Stromal cell of bone marrow (primary cell): Measurements from ENCODE around the gene ATP11C.
"Not testable (repeated sequence)": the region's sequence is repeated elsewhere in the genome, so short reads cannot be mapped to it uniquely, and the experiment has no call there.

Source experiments
- DNase-seq: peaks from one replicate; pipeline ENCODE4 v3.0.0-alpha.2; 2012; ENCODE audit warnings: low read depth

ATP11C gene

DNA sequence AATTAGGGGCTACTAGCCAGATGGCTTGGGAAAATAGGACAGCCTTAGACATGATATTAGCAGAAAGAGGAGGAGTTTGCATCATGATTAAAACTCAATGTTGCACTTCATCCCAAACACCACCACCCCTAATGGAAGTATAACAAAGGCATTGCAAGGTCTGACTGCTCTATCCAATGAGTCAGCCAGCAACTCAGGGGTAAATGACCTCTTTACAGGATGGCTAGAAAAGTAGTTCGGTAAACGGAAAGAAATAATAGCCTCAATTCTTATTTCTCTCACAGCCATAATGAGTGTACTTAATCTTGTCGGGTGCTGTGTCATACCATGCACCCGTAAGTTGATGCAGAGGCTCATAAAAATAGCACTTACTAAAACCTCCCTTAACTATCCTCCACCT, 76.0 kb downstream of the ATP11C start:
- DNase-seq, result not testable (repeated sequence)

GRCh38 chrX:139851730-139852129, 81.1 kb downstream of the ATP11C start:
- no peak for DNase-seq

DNA sequence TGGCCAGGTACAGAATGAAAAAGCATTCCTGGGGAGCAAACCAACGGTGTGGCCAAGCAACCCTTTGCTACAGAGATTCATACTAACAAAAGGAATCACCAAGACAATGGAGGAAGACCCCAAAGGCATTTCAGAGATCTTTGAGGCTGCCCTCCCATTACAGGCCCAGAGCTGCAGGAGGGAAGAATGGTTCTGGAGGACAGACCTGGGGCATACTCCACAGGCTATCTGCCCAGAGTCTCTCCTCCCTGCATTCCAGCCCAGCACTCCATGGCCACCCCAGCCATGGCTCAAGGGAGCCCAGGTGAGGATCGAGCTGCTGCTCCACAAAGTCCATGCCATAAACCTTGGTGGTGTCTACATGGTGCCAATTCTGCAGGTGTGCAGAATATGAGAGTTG, 81.9 kb downstream of the ATP11C start:
- DNase-seq, result no peak

- DNase-seq, result no peak
Measured at GRCh38 chrX:139844884-139845283, 88.0 kb downstream of the ATP11C start.

DNA sequence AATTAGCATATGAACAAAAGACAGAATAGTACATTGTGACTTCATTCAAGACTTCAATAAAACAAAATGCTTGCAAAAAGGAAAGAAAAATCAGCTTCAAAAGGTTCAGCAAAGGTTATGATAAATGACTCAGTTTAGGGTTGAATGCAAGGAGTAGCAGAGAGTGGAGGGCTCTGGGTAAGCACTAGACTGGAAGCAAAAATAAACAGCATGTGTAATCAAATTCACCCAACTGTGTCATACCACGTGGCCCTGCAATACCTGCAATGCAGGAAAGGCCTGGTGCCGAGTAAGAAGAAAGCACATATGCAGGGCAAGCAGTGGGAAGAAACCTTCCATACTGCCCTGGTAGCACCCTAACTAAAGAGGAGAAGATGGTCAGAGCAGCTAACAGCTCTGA, 88.7 kb downstream of the ATP11C start:
- DNase-seq, result no peak

- no peak for DNase-seq
Measured at GRCh38 chrX:139842326-139843185, 90.3 kb downstream of the ATP11C start.

GRCh38 chrX:139836335-139836734, 96.5 kb downstream of the ATP11C start:
- DNase-seq, result not testable (repeated sequence)

DNA sequence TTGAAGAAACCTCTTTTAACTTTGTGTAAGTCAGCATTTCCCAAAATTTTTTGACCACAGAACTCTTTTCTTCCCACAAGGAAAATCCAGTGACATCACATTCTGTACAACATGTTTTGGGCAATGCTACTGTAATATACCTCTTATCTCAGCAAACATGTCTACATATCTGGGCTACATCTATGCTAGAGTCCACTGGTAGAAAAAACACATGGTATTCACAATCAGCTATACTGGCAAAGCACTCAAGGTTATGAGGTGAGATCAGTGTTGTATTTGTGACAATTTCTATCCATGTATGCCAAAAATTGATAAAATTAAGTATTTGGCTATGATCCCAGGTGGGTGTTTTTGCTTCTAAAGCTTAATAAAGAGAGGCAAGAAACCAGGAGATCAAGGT, 98.0 kb downstream of the ATP11C start:
- no peak for DNase-seq

GRCh38 chrX:139832718-139833309, 100.0 kb downstream of the ATP11C start:
- no peak for DNase-seq

DNA sequence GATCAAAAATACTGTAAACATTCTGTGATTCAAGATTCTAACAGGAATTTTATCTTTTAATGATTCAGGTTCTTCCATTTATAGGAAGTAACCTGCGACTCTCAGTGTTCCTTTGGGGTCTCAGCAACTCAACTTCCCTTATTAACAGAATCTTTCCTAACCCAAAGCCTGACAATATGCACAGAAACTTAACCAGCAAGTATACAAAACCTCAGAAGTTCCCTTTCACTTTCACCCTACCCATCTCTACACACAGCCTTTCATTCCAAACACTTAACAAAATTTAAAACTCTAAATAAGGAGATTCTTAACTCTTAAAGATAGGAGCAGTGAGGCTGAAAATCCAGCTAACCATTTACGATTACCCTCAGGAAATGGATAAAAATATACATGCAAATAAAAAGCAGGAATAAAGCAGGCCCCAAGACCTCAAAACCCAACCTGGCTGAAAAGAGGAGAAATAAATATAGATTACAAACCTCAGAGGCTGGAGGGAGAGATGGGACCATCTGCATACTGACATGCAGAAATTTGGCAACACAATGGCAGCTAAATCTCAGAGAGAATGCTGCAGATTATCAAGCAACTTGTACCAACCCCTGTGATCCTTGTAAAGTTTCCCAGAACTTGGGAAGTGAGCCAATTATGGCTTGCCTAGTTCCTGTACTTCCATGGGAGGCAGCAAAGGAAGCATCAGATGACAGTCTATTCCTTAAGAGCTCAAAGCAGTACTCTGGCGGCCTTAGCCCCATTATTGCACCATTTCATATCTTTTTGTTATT, 101.0 kb downstream of the ATP11C start:
- peak; percentile 57 for DNase-seq

GRCh38 chrX:139831017-139831416, 101.8 kb downstream of the ATP11C start:
- DNase-seq, result no peak

DNA sequence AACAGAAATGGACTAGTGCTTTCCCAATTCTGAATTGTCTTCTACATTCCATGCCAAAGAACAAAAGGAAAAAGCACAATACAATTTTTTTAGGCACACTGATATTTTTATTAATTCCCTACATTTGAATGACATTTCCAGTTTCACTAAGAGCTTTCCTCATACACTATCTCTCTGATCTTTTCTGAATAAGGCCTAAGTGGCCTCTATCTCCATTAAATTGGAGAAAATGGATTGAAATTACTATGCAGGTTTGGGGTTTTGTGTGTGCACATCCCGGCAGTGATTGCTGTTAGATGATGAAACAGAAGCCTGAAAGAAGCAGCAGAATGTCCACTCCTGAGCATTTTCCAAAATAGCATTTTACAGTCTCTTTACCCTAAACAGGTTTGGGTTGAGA, 104.0 kb downstream of the ATP11C start:
- no peak for DNase-seq

- no peak for DNase-seq
Measured at GRCh38 chrX:139828033-139828432, 104.8 kb downstream of the ATP11C start.

GRCh38 chrX:139826065-139827044, 106.5 kb downstream of the ATP11C start:
- DNase-seq, result peak; percentile 22

DNA sequence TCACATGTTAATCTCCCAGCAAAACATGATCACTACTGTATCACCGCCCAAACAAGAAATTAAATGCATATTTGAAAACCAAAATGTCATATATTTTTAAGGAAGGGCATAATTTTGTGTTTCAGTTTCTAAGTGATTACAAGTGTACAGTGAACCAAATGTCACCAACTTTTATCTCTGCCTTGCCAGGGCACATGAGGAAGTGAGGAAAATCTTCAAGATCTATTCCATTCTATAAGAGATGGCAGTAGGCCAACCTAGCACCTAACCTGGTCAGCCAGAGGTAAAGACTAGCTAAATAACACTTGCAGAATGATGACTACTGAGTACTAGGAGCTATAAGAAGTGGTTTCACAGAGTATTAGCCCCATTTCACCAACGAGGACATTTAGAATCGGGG, 107.2 kb downstream of the ATP11C start:
- no peak for DNase-seq

GRCh38 chrX:139823806-139824205, 109.0 kb downstream of the ATP11C start:
- DNase-seq, result peak; percentile 52

- no peak for DNase-seq
Measured at GRCh38 chrX:139820358-139820984, 112.4 kb downstream of the ATP11C start.

DNA sequence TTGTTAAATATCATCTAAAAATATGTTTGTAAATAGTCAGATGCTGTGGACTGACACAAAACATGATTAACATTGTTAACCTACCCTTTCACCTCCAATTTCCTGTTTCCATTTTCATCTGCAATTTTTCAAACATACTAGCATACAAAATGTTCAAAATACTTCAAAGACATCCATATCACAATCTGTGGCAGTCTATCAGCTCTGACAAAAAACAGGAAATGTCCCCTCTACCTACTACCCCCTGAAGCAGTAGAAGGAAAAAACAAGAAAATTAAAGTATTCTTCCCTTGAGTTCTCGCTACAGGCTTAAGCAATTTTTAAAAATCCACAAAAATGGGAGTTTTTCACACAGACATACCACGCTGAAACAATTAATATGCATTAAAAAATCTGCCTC, 116.6 kb downstream of the ATP11C start:
- no peak for DNase-seq

GRCh38 chrX:139815771-139816170, 117.1 kb downstream of the ATP11C start:
- DNase-seq, result no peak

GRCh38 chrX:139811942-139812629, 120.8 kb downstream of the ATP11C start:
- no peak for DNase-seq

GRCh38 chrX:139804482-139804881, 128.4 kb downstream of the ATP11C start:
- no peak for DNase-seq
